GM06990 (cell line): ENCODE measurements around the gene TBCC.

Experiments
- DNase-seq: peaks from one replicate; pipeline ENCODE4 v3.0.0-alpha.2; 2011; ENCODE audit not compliant: insufficient read length; ENCODE audit errors: extremely low read depth
- H3K27me3 ChIP-seq: replicated peaks from 2 replicates; pipeline ENCODE4 v1.6.0; 2011; ENCODE audit warnings: low read length; ENCODE audit not compliant: control insufficient read depth, insufficient read depth
- H3K36me3 ChIP-seq: 2 replicates; pipeline ENCODE4 v1.5.1; 2011; ENCODE audit warnings: low read length; ENCODE audit not compliant: control insufficient read depth, insufficient read depth
- H3K4me3 ChIP-seq: replicated peaks from 2 replicates; pipeline ENCODE4 v1.5.1; 2011; ENCODE audit warnings: low read depth, mild to moderate bottlenecking, control low read depth, low read length
- CTCF ChIP-seq: IDR thresholded peaks from 2 replicates; pipeline ENCODE4 v1.5.1; 2011; ENCODE audit warnings: low read length, control low read depth, mild to moderate bottlenecking, inconsistent platforms; ENCODE audit not compliant: insufficient read depth, poor library complexity, severe bottlenecking

TBCC gene, protein sequence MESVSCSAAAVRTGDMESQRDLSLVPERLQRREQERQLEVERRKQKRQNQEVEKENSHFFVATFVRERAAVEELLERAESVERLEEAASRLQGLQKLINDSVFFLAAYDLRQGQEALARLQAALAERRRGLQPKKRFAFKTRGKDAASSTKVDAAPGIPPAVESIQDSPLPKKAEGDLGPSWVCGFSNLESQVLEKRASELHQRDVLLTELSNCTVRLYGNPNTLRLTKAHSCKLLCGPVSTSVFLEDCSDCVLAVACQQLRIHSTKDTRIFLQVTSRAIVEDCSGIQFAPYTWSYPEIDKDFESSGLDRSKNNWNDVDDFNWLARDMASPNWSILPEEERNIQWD

DNA sequence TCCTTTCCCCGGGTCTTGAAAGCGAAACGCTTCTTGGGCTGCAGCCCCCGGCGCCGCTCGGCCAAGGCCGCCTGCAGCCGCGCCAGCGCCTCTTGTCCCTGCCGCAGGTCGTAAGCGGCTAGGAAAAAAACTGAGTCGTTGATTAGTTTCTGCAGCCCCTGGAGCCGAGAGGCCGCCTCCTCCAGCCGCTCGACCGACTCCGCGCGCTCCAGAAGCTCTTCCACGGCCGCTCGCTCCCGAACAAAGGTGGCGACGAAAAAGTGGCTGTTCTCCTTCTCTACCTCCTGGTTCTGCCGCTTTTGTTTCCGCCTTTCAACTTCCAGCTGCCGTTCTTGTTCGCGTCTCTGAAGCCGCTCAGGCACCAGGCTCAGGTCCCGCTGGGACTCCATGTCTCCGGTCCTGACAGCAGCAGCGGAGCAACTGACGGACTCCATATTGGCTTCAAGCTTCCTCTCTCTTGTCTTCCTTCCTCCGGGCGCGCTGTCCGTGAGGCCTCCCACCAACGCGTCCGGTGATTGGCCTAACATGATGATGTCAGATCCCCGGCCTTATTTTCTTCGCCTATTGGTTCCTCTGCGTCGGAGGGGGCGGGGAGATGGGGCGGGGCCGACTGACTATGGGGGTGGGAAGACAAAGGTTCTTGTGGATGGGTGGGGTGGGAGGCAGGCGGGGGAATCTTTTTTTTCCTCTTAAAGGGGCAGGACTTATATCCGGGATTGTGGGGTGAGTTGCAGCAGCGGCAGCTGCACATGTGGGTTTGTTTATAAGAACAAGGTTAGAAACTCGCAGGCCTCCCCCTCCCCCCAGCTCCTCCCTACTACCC is at the start of gene TBCC:
TBCC (minus strand) TSS at position 464 of the 823 bp plus-strand sequence; CDS start at position 434, 30 bp downstream.
- Histone ChIP-seq H3K4me3 (peak within 1 kb of the TSS; percentile 91), H3K36me3 (no peaks in the 10 kb centered on the region), H3K27me3 (no peaks in the 10 kb centered on the region)
- no peak for TF ChIP-seq CTCF
- DNase-seq, result peak; percentile 96

- Histone ChIP-seq H3K36me3 (no peaks in the 10 kb centered on the region; the same call in 1 of the 2 replicates), H3K4me3 (no peak overlapping the region), H3K27me3 (no peaks in the 10 kb centered on the region)
- DNase-seq, result no peak
- no peak for TF ChIP-seq CTCF
Measured at GRCh38 chr6:42795651-42796050, 49.7 kb upstream of the TBCC start.

DNA sequence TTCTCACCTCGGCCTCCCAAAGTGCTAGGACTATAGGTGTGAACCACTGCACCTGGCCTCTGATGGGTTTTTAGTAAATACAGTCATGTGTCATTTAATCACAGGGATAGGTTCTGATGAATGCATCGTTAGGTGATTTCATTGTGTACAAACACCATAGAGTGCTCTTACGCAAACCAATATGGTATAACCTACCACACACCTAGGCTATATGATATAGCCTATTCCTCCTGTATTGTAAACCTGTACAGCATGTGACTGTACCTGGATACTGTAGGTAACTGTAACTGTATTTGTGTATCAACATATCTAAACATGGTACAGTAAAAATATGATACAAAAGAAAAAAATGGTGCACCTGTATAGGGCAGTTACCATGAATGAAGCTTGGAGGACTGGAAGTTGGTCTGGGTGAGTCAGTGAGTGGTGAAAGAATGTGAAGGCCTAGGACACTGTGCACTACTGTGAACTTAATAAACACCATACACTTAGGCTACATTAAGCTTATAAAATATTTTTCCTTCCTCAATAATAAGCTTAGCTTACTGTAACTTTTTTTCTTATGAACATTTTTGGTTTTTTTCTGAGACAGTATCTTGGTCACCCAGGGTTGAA is 45.9 kb upstream of the TBCC start:
- Histone ChIP-seq H3K36me3 (no peaks in the 10 kb centered on the region; the same call in none of the 2 replicates), H3K27me3 (no peaks in the 10 kb centered on the region), H3K4me3 (no peak overlapping the region)
- no peak for DNase-seq
- TF ChIP-seq CTCF, result no peak

- Histone ChIP-seq H3K27me3 (no peaks in the 10 kb centered on the region), H3K36me3 (no peaks in the 10 kb centered on the region; the same call in none of the 2 replicates), H3K4me3 (no peak overlapping the region)
- TF ChIP-seq CTCF, result no peak
- no peak for DNase-seq
Measured at GRCh38 chr6:42790549-42791181, 44.8 kb upstream of the TBCC start.

DNA sequence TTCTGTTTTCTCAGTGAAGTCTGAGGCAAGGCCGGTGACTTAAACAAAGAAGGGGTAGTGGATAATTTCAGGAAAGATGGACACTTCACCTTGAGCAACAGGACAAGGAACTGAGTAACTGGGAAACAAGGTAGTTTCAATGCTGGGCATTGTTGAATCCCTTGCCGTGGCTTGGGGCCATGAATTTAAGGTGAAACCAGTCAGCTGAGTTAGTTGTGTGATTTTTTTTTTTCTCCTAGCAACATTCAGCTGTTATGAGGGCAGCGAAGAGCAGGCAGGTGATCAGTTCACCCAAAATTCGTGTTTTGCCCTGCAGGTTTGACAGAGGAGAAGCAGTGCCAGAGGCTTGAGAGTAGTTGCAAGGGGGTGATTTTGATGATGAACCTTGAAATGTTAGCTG is 42.8 kb upstream of the TBCC start:
- H3K4me3 ChIP-seq, result no peak overlapping the region
- H3K36me3 ChIP-seq, result no peaks in the 10 kb centered on the region; the same call in none of the 2 replicates
- H3K27me3 ChIP-seq, result no peaks in the 10 kb centered on the region
- TF ChIP-seq CTCF, result no peak
- DNase-seq, result no peak
